Measurements from ENCODE around the gene PWP1. TPM values are rescaled to one million over a fixed set of nuclear protein-coding genes. Genes with fewer than 3 reads are reported as not detected.

Gene PWP1
- total RNA-seq, 4 donors from 2014 or later, result 39.7 to 98.7 (median 49.6) TPM

DNA sequence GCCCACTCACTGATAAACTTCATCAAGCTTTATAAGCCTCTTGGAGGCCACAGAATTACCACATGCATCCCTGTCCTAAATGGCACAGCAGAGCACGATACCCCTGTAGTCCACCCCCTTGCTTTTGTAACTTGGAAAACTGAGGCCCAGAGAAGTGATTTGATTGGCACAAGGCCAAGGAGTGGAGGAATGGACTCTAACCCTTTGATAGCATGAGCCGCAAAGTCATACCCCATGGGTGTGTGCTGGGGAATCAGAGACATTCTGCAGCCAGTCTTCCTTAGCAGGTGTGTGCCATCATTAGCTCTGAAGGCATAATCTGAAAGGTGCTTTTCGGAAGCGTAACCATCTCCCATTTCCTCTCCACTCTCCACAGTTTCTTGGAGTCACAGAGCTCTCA lies 28.5 kb upstream of the PWP1 start:
- Histone ChIP-seq H3K4me1 (no peaks in the 10 kb centered on the region), H3K9me3 (no peaks in the 10 kb centered on the region), H3K36me3 (no peaks in the 10 kb centered on the region), H3K27me3 (peaks cover 0 to 16% (median 0%) of the 10 kb centered on the region in 4 donors), H3K27ac (replicated peaks in 1 of 4) (no peak overlapping the region), H3K4me3 (no peak overlapping the region)
- 93% methylated on average over 4 of the region's 4 CpGs for WGBS
- DNase-seq (ENCODE audit: extremely low spot score), result no peak
- TF ChIP-seq EP300 (IDR thresholded peaks at IDR 0.05) (no peak), POLR2AphosphoS5 (IDR thresholded peaks at IDR 0.05) (no peak), CTCF (IDR thresholded peaks at IDR 0.05) (no peak), POLR2A (IDR thresholded peaks at IDR 0.05; ENCODE audit: low read depth) (no peak)
- intact Hi-C loops (cut with DNase I), result no loop called here

DNA sequence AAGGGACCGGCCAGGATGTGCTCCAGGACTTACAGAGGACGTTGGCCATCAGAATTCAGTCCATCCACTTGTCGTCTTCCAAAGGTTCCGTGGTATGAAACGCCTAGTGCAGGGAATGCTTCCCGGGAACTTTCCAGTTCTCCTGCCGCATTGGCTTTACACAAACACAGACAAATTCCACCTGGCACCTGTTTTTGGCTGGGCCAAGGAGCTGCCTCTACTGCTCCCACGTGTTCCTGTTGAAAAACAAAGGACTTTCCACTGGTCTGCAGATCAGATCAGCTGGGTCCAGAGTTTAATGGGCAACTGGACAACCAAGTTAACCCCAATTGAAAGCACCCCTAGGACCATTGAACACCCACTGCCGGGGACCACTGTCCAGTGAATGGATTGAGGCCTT lies 28.0 kb upstream of the PWP1 start:
- peaks cover 0 to 16% (median 0%) of the 10 kb centered on the region in 4 donors for H3K27me3 ChIP-seq
- no peak overlapping the region for H3K27ac ChIP-seq (replicated peaks in 1 of 4)
- no peaks in the 10 kb centered on the region for H3K36me3 ChIP-seq
- no peak for TF ChIP-seq POLR2A (IDR thresholded peaks at IDR 0.05; ENCODE audit: low read depth)
- TF ChIP-seq EP300 (IDR thresholded peaks at IDR 0.05), result no peak
- no peak for TF ChIP-seq POLR2AphosphoS5 (IDR thresholded peaks at IDR 0.05)
- no peak for TF ChIP-seq CTCF (IDR thresholded peaks at IDR 0.05)
- no peak for DNase-seq (ENCODE audit: extremely low spot score)
- intact Hi-C loops (cut with DNase I), result no loop called here
- 90% methylated on average over 9 of the region's 9 CpGs for WGBS
- H3K4me3 ChIP-seq, result no peak overlapping the region
- H3K9me3 ChIP-seq, result no peaks in the 10 kb centered on the region
- H3K4me1 ChIP-seq, result no peaks in the 10 kb centered on the region

DNA sequence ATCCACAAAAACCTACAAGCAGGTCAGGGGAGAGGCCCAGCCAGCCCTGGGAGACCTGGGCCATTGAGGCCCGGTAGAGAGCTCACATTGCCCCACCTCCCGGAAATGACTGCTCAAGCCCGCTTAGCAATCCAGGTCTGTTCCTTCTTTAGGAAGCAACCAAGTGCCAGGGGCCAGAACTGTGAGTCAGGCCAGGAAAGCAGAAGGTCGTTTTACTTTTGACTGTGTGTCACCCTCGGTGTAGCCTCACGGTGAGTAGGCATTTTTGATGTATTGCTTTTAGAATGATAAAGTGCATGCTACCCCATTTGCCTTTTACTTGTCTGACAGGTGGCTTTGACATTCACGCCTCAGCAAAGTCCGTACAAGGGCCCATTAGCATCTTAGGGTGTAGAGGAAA lies 25.4 kb upstream of the PWP1 start:
- intact Hi-C loops (cut with DNase I), result no loop called here
- WGBS, result 69% methylated on average over 7 of the region's 8 CpGs

GRCh38 chr12:107660861-107661415 lies 24.7 kb upstream of the PWP1 start:
- H3K4me1 ChIP-seq, result no peaks in the 10 kb centered on the region
- H3K36me3 ChIP-seq, result no peaks in the 10 kb centered on the region
- 57% methylated on average over 12 of the region's 12 CpGs for WGBS
- H3K27me3 ChIP-seq, result peaks cover 0 to 42% (median 0%) of the 10 kb centered on the region in 4 donors
- DNase-seq (ENCODE audit: extremely low spot score), result no peak
- intact Hi-C loops (cut with DNase I), result no loop called here
- no peaks in the 10 kb centered on the region for H3K9me3 ChIP-seq
- H3K27ac ChIP-seq (replicated peaks in 1 of 4), result no peak overlapping the region
- H3K4me3 ChIP-seq, result no peak overlapping the region
- TF ChIP-seq EP300 (IDR thresholded peaks at IDR 0.05) (no peak), CTCF (IDR thresholded peaks at IDR 0.05) (no peak), POLR2A (IDR thresholded peaks at IDR 0.05; ENCODE audit: low read depth) (no peak), POLR2AphosphoS5 (IDR thresholded peaks at IDR 0.05) (no peak)

More for the DNA sequence above, 25.4 kb upstream of the PWP1 start:
- H3K36me3 ChIP-seq, result no peaks in the 10 kb centered on the region
- no peak for TF ChIP-seq EP300 (IDR thresholded peaks at IDR 0.05)
- no peak for TF ChIP-seq POLR2A (IDR thresholded peaks at IDR 0.05; ENCODE audit: low read depth)
- TF ChIP-seq POLR2AphosphoS5 (IDR thresholded peaks at IDR 0.05), result no peak
- TF ChIP-seq CTCF (IDR thresholded peaks at IDR 0.05), result no peak
- H3K4me1 ChIP-seq, result no peaks in the 10 kb centered on the region
- H3K27me3 ChIP-seq, result peaks cover 0 to 35% (median 0%) of the 10 kb centered on the region in 4 donors
- H3K9me3 ChIP-seq, result no peaks in the 10 kb centered on the region
- no peak overlapping the region for H3K4me3 ChIP-seq
- H3K27ac ChIP-seq (replicated peaks in 1 of 4), result no peak overlapping the region
- DNase-seq (ENCODE audit: extremely low spot score), result no peak

DNA sequence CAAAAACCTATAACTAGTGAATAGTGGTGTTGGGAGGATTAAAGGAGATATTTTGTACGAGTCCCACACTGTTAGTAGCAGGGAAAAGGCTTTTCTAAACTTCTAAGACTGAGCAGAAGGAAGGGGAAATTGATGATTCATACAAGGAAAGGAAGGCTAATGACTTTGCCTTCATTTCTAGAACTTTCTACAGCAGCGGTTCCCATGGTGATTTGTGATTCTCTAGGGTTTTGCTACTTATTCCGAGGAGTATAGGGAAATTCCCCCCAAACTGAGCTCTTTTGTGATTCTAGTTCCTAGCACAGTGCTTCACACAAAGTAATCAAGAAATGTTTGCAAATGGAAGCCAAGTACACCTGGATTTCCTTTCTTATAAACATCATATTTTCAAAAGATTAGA lies 23.8 kb upstream of the PWP1 start:
- Histone ChIP-seq H3K4me1 (no peaks in the 10 kb centered on the region), H3K9me3 (no peaks in the 10 kb centered on the region), H3K36me3 (no peaks in the 10 kb centered on the region), H3K27ac (replicated peaks in 1 of 4) (no peak overlapping the region), H3K4me3 (no peak overlapping the region), H3K27me3 (peaks cover 0 to 51% (median 0%) of the 10 kb centered on the region in 4 donors)
- no peak for TF ChIP-seq EP300 (IDR thresholded peaks at IDR 0.05)
- no peak for TF ChIP-seq CTCF (IDR thresholded peaks at IDR 0.05)
- no peak for TF ChIP-seq POLR2AphosphoS5 (IDR thresholded peaks at IDR 0.05)
- no peak for TF ChIP-seq POLR2A (IDR thresholded peaks at IDR 0.05; ENCODE audit: low read depth)
- DNase-seq (ENCODE audit: extremely low spot score), result no peak
- 51% methylated on average over 3 of the region's 3 CpGs for WGBS
- intact Hi-C loops (cut with DNase I), result no loop called here

Data from esophagus muscularis mucosa (tissue), 4 donors.